Activated naive CD4-positive, alpha-beta T cell treated with anti-CD3 and anti-CD28 coated beads, Interleukin-2, amount 50 U/mL, for 24 hours (primary cell): ENCODE data around the gene DDC.

Experiments used
- H3K27ac Mint-ChIP-seq: one replicate; pipeline ENCODE4 v1.8.0; 2021; ENCODE audit warnings: mild to moderate bottlenecking, mixed read lengths
- H3K27me3 Mint-ChIP-seq: one replicate; pipeline ENCODE4 v1.8.0; 2021; ENCODE audit warnings: mixed read lengths
- H3K36me3 Mint-ChIP-seq: one replicate; pipeline ENCODE4 v1.8.0; 2021; ENCODE audit warnings: mixed read lengths
- H3K4me1 Mint-ChIP-seq: one replicate; pipeline ENCODE4 v1.8.0; 2021; ENCODE audit warnings: mixed read lengths
- H3K4me3 Mint-ChIP-seq: one replicate; pipeline ENCODE4 v1.8.0; 2021; ENCODE audit warnings: mild to moderate bottlenecking, mixed read lengths
- H3K9me3 Mint-ChIP-seq: one replicate; pipeline ENCODE4 v1.8.0; 2021; ENCODE audit warnings: mixed read lengths

DDC gene

DNA sequence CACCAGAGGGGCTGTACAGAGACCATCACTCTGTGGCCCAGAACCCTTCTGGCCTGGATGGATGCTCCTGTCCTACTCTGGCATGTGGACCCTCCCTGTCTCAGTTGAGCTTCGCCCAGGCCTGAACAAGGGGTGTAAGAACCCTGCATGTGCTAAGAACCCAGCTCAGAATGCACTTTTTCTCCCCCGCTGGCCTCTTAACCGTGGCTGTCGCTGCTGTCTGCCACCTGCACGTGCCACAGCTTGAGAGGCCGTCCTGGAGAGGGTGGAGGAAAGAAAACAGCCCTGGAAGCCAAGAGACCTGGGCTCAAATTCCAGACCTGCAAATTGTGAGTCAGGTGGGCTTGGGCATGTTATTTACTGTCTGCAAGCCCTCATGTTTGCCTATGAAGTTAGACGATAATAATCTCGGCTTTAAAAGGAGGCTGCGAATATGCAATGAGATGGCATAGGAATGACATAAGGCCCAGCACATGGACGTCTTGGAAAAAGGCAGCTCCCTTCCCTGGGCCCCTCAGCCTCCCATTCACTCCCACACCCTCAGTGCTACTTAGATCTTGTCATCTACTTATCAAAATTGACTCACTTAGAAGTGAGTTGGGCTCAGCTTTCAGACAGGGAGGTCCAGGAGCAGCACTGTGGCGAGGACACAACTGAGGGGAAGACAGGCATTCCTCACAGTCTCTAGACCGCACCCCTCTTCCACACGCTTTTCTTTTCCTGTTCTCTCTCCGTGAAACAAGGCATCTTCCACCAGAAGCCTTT lies 146.5 kb downstream of the DDC start:
- no peaks in the 10 kb centered on the region for H3K36me3 Mint-ChIP-seq
- no peak overlapping the region for H3K4me3 Mint-ChIP-seq
- no peaks in the 10 kb centered on the region for H3K27me3 Mint-ChIP-seq
- no peak overlapping the region for H3K27ac Mint-ChIP-seq
- peaks cover 23% of the 10 kb centered on the region for H3K4me1 Mint-ChIP-seq
- no peaks in the 10 kb centered on the region for H3K9me3 Mint-ChIP-seq

DNA sequence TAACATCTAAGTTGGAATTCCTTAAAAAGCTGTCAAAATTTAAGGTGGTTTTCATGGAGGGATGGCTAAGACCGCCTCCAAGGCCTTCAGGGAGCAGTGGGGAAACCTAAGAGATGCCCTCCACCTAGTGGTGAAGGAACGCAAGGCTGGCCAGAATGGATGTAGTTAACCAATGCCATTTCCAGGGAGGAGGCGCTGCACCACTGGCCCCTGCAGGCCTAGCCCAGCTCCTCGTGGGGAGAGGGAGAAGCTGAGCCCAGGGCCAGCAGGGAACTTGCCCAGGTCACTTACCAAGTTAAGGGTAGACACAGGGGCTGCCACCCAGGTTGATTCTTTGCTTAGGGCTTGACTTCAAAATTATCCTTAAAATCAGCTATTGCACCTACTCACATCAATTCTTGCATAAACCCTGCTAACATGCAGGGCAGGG lies 147.1 kb downstream of the DDC start:
- H3K27ac Mint-ChIP-seq = no peak overlapping the region
- peaks cover 23% of the 10 kb centered on the region for H3K4me1 Mint-ChIP-seq
- H3K9me3 Mint-ChIP-seq = no peaks in the 10 kb centered on the region
- H3K27me3 Mint-ChIP-seq = no peaks in the 10 kb centered on the region
- no peak overlapping the region for H3K4me3 Mint-ChIP-seq
- no peaks in the 10 kb centered on the region for H3K36me3 Mint-ChIP-seq

DNA sequence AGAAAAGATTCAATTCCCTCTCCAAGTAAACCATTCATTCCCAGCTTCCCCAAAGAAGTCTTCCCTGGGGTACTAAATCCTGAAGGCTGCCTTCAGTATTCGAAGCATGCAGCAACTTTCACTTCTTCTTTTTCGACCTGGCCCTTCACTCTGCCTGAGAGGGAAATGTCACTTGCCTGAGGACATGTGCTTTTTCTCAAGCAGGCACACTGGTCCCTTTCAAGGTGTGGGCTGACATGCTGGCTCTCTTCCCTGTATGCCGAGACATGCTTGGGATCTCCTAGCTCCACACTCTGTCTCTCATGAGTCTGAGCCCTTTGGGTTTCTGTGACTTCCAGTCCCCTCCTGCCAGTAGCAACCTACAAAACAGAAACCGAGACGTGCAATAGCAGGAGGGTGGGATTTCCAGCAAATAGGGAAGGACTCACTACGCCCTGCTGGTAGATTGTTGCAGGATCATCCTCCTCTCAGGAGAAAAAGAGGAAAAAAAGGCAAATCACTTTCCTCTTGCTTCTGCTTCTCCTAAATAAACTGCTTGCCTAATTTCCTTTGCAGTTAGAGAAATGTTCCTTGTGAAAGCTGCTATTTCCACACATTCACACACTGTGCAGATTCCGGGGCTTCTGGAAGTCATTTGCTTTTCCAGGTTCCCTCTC lies 148.6 kb downstream of the DDC start:
- H3K4me3 Mint-ChIP-seq = peak overlapping the region; percentile 71
- peaks cover 23% of the 10 kb centered on the region for H3K4me1 Mint-ChIP-seq
- H3K36me3 Mint-ChIP-seq = no peaks in the 10 kb centered on the region
- no peaks in the 10 kb centered on the region for H3K27me3 Mint-ChIP-seq
- H3K9me3 Mint-ChIP-seq = no peaks in the 10 kb centered on the region
- H3K27ac Mint-ChIP-seq = peak overlapping the region; percentile 30

DNA sequence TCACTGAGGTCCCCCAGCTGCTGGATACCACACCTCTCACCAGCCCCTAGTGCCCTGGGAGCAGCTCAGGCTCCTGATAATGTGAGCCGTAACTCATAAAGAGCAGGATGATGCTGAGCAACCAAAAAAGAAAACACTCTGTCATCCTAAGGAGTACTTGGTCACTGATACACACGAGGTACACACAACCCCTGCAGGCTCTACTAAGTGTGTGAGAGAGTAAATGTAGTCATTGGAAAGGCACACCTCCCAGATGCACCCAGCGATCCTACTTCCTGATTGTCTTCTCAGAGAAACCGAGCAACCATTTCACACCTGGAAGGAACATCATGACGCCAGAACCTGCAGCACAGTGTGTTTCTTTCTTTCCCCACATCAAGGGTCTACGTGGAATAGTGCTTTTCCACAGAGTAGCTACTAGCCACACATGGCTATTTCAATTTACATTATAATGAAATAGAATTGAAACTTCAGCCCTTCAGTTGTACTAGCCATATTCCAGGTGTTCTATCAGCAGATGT lies 149.3 kb downstream of the DDC start:
- H3K9me3 Mint-ChIP-seq = no peaks in the 10 kb centered on the region
- peak overlapping the region; percentile 71 for H3K4me3 Mint-ChIP-seq
- no peaks in the 10 kb centered on the region for H3K27me3 Mint-ChIP-seq
- peaks cover 27% of the 10 kb centered on the region for H3K4me1 Mint-ChIP-seq
- H3K27ac Mint-ChIP-seq = peak overlapping the region; percentile 14
- H3K36me3 Mint-ChIP-seq = no peaks in the 10 kb centered on the region

DNA sequence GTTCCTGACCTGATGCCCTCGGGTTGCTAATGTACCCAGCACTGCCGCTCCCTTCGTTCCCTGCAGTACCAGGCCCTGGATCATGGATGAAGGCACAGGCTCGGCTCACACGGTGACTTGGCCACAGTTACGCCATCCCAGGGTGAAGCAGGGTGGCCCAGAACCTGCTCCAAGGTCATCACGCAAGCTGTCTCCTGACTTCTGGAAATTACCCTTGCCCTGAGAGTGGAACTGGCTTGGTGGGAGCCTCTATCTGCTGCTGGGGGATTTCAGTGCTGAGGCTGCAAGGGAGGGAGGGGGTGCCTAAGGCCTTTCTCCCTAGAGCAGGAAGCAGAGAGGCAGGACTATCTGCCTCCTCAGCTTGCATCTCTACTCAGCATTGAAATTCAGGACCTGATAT lies 151.6 kb downstream of the DDC start:
- no peaks in the 10 kb centered on the region for H3K36me3 Mint-ChIP-seq
- H3K27me3 Mint-ChIP-seq = no peaks in the 10 kb centered on the region
- H3K4me1 Mint-ChIP-seq = peaks cover 47% of the 10 kb centered on the region
- H3K27ac Mint-ChIP-seq = no peak overlapping the region
- no peak overlapping the region for H3K4me3 Mint-ChIP-seq
- no peaks in the 10 kb centered on the region for H3K9me3 Mint-ChIP-seq

DNA sequence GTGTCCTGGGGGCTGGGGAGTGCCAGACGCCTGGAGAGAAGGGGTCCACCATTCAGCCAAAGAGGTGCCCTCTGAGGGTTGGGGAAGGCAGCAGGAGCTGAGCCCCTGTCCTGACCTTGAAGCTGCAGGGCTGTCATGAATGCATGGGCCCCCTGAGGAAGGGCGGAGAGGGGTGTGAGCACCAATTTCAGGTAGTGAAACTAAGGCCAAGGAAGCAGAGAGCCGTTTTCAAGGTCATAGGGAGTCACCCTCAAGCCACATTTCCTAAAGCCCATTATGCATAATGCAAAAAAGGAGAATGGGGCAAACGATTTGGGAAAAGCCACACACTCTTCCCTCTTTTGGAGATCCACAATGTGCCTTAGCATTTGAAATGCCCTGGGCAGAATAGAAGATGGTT lies 152.2 kb downstream of the DDC start:
- Mint-ChIP-seq H3K27me3 (no peaks in the 10 kb centered on the region), H3K36me3 (no peaks in the 10 kb centered on the region), H3K4me1 (peaks cover 52% of the 10 kb centered on the region), H3K27ac (no peak overlapping the region), H3K4me3 (no peak overlapping the region), H3K9me3 (no peaks in the 10 kb centered on the region)

DNA sequence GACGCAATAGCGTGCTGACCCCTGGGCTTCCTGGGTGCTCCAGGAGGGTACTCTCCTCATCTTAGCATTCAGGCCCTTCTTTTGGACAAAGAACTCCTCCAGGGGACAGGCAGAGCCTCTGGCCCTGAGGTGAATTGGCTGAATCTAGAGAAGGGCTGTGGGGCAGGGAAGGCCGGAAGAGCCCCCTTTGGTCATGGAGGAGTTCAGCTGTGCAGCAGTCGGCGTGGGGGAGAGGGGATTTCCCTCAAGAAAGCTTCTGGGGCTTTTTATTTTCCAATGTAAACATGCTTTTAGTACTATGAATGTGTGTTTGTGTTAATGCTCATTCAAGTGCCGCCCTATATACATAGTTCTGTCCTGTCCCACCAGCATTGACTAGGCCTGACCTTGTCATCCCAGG lies 153.9 kb downstream of the DDC start:
- no peak overlapping the region for H3K27ac Mint-ChIP-seq

DNA sequence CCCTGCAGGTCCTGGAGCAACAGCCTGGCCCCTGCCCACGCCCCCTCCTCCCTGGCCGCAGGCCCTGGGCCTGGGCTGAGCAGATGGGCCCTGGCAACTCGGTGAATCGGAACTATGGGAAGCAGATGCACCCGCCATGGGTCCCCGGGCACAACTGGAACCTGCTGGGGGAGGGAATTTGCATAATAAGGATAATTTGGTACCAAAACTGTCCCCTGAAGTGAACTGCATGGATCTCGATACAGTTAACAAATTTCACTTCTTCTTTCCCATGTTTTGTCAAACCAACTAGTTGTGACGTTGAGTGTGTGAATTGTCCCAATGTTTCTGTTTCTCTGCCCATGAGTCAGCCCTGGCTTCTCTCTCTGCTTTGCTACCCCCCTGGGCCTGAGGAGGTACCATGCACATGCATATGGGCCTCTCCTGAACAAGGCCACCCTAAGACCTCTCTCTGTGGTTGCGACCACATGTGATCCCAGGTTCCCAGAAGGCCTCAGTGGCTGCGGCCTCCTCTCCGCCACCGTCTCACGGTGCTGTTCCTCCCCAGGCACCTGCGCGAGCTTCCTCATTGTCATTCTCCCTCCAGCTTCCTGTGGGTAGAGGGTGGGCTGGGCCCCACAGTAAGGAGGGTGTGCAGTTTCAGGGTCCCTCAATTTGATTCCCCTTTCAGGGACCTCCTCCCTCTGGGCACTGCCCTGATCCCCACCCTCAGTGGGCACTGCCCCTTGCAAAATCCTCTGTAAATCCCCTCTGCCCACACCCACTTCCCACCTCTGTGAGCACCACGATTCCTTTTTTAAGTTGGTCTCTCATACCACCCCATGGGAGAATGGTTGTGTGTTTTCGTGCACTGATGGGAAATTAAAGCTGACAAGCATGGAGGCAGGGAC lies 155.1 kb downstream of the DDC start:
- Mint-ChIP-seq H3K36me3 (peaks cover 4% of the 10 kb centered on the region), H3K27me3 (no peaks in the 10 kb centered on the region), H3K27ac (peak overlapping the region; percentile 38), H3K4me1 (peaks cover 58% of the 10 kb centered on the region), H3K4me3 (peak overlapping the region; percentile 27), H3K9me3 (no peaks in the 10 kb centered on the region)

More for the DNA sequence above, 153.9 kb downstream of the DDC start:
- Mint-ChIP-seq H3K36me3 (no peaks in the 10 kb centered on the region), H3K9me3 (no peaks in the 10 kb centered on the region), H3K4me1 (peaks cover 56% of the 10 kb centered on the region), H3K4me3 (no peak overlapping the region), H3K27me3 (no peaks in the 10 kb centered on the region)
